H1 (cell line): ENCODE data around the gene ADCY2. TPM values are rescaled to one million over a fixed set of nuclear protein-coding genes. Genes with fewer than 3 reads are reported as not detected.
A peak's percentile ranks its signal among the peaks of the same experiment; 100 is the strongest.

ENCODE experiments used
- CTCF ChIA-PET: fragments of 300-600 bp; sonication (Branson Sonifier 250); formaldehyde crosslinking; loops from one replicate; lab custom pipeline; 2021; ENCODE audit not compliant: partially characterized antibody; lab: Charles Lee
- POLR2A ChIA-PET: fragments of 300-600 bp; sonication (Branson Sonifier 250); formaldehyde crosslinking; loops from one replicate; lab custom pipeline; 2021; ENCODE audit warnings: inconsistent platforms; ENCODE audit not compliant: partially characterized antibody; lab: Charles Lee
- DNase-seq, 2 experiments: peaks; one replicate each; pipeline versions ENCODE4 v3.0.0 to v3.0.0-alpha.2; 2010 to 2022; ENCODE audit warnings: low spot score in 2 of 2, low read depth in 1 of 2, mixed read lengths in 1 of 2
- FAIRE-seq: peaks from 2 replicates; lab custom pipeline; 2011; peaks lifted over from hg19 to GRCh38; lab: Jason Lieb, UNC
- H2AFZ ChIP-seq: 2 replicates; pipeline ENCODE4 v1.8.1; 2012; ENCODE audit warnings: low read length, inconsistent platforms
- H2AK5ac ChIP-seq: 2 replicates; pipeline ENCODE4 v1.6.1; 2013; ENCODE audit warnings: low read depth, low read length
- H2BK120ac ChIP-seq: replicated peaks from 2 replicates; pipeline ENCODE3; 2013; ENCODE audit warnings: low read depth, low read length, inconsistent platforms
- H2BK12ac ChIP-seq: 2 replicates; pipeline ENCODE4 v1.6.1; 2013; ENCODE audit warnings: low read depth, low read length
- H2BK15ac ChIP-seq: 2 replicates; pipeline ENCODE4 v1.6.1; 2013; ENCODE audit warnings: low read length
- H2BK20ac ChIP-seq: 2 replicates; pipeline ENCODE4 v1.6.1; 2013; ENCODE audit warnings: low read length
- H2BK5ac ChIP-seq: 2 replicates; pipeline ENCODE4 v1.6.1; 2013; ENCODE audit warnings: low read depth, low read length
- H3K14ac ChIP-seq: 2 replicates; pipeline ENCODE4 v1.6.1; 2013; ENCODE audit warnings: inconsistent platforms; ENCODE audit not compliant: insufficient read length
- H3K18ac ChIP-seq: 2 replicates; pipeline ENCODE4 v1.6.1; 2013; ENCODE audit warnings: low read length; ENCODE audit errors: extremely low read depth
- H3K23ac ChIP-seq: 2 replicates; pipeline ENCODE4 v1.6.1; 2013; ENCODE audit warnings: inconsistent platforms; ENCODE audit not compliant: insufficient read length
- H3K23me2 ChIP-seq: 2 replicates; pipeline ENCODE4 v1.6.1; 2013; ENCODE audit warnings: low read depth, low read length
- H3K27ac ChIP-seq: 2 replicates; pipeline ENCODE4 v1.6.1; 2011; ENCODE audit warnings: low read depth, low read length, inconsistent platforms
- H3K27me3 ChIP-seq, 4 experiments: replicated peaks in 1 of 4; 1 replicate in 1 of 4; 2 replicates in 3 of 4; pipeline versions ENCODE4 v1.6.1 to v1.8.1; 2011 to 2013; ENCODE audit warnings: low read length in 3 of 4, mild to moderate bottlenecking in 3 of 4, inconsistent platforms in 2 of 4, mixed read lengths in 2 of 4, moderate library complexity in 1 of 4; ENCODE audit not compliant: control insufficient read depth in 3 of 4, insufficient read depth in 3 of 4; ENCODE audit errors: extremely low read depth in 1 of 4
- H3K36me3 ChIP-seq, 4 experiments: 2 replicates each; pipeline versions ENCODE4 v1.6.1 to v1.8.1; 2011 to 2013; ENCODE audit warnings: mild to moderate bottlenecking in 4 of 4, low read length in 3 of 4, moderate library complexity in 2 of 4, control low read depth in 1 of 4, inconsistent platforms in 1 of 4; ENCODE audit not compliant: insufficient read depth in 4 of 4, control insufficient read depth in 2 of 4
- H3K4ac ChIP-seq: replicated peaks from 2 replicates; pipeline ENCODE3; 2013; ENCODE audit warnings: low read length, low read depth, mixed read lengths, inconsistent platforms; ENCODE audit not compliant: insufficient read length
- H3K4me1 ChIP-seq, 4 experiments: replicated peaks in 1 of 4; 1 replicate in 1 of 4; 2 replicates in 3 of 4; pipeline versions ENCODE4 v1.6.1 to v1.8.1; 2011 to 2013; ENCODE audit warnings: low read length in 3 of 4, inconsistent platforms in 2 of 4, mixed read lengths in 1 of 4; ENCODE audit not compliant: insufficient read depth in 4 of 4, control insufficient read depth in 3 of 4
- H3K4me2 ChIP-seq, 2 experiments: 2 replicates each; pipeline versions ENCODE4 v1.6.1 to v1.8.1; 2011 to 2013; ENCODE audit warnings: low read depth in 2 of 2, low read length in 2 of 2, control low read depth in 1 of 2, inconsistent platforms in 1 of 2, mild to moderate bottlenecking in 1 of 2; ENCODE audit not compliant: insufficient read depth in 1 of 2
- H3K4me3 ChIP-seq, 4 experiments: fragments of 200-600, 300-600 bp in 1 of 4; sonication (generic), shearing (Covaris generic), sonication (Bioruptor Twin) in 1 of 4; 2 replicates each; pipeline versions ENCODE4 v1.5.1 to v1.8.1; 2011 to 2016; ENCODE audit warnings: low read length in 4 of 4, low read depth in 3 of 4, control low read depth in 2 of 4, inconsistent platforms in 2 of 4, mild to moderate bottlenecking in 2 of 4, mixed read lengths in 1 of 4, moderate library complexity in 1 of 4; ENCODE audit not compliant: insufficient read depth in 2 of 4; ENCODE audit errors: extremely low read depth in 1 of 4
- H3K56ac ChIP-seq: replicated peaks from 2 replicates; pipeline ENCODE3; 2013; ENCODE audit warnings: low read depth, mild to moderate bottlenecking, mixed read lengths, low read length, inconsistent platforms; ENCODE audit not compliant: insufficient read length
- H3K79me1 ChIP-seq: 2 replicates; pipeline ENCODE4 v1.6.1; 2013; ENCODE audit warnings: low read depth, low read length, control low read depth
- H3K79me2 ChIP-seq, 2 experiments: 2 replicates each; pipeline versions ENCODE4 v1.6.1 to v1.8.1; 2012 to 2013; ENCODE audit warnings: low read length in 2 of 2, mild to moderate bottlenecking in 2 of 2, inconsistent platforms in 1 of 2; ENCODE audit not compliant: insufficient read depth in 2 of 2, control insufficient read depth in 1 of 2
- H3K9ac ChIP-seq, 4 experiments: replicated peaks in 1 of 4; 1 replicate in 1 of 4; 2 replicates in 3 of 4; pipeline versions ENCODE4 v1.6.1 to v1.8.1; 2011 to 2013; ENCODE audit warnings: low read depth in 3 of 4, low read length in 3 of 4, control low read depth in 2 of 4, mild to moderate bottlenecking in 2 of 4, moderate library complexity in 2 of 4, inconsistent platforms in 1 of 4; ENCODE audit errors: extremely low read depth in 1 of 4
- H3K9me3 ChIP-seq, 2 experiments: 2 replicates each; pipeline versions ENCODE4 v1.6.1 to v1.8.1; 2012 to 2013; ENCODE audit warnings: mild to moderate bottlenecking in 2 of 2, moderate library complexity in 2 of 2, control low read depth in 1 of 2, inconsistent platforms in 1 of 2, low read depth in 1 of 2, low read length in 1 of 2, mixed read lengths in 1 of 2; ENCODE audit not compliant: insufficient read depth in 2 of 2
- H4K20me1 ChIP-seq, 2 experiments: replicated peaks in 1 of 2; 2 replicates each; pipeline versions ENCODE3 to v1.8.1; 2011 to 2013; ENCODE audit warnings: inconsistent platforms in 2 of 2, low read length in 2 of 2, mild to moderate bottlenecking in 1 of 2; ENCODE audit not compliant: insufficient read depth in 2 of 2, control insufficient read depth in 1 of 2
- H4K5ac ChIP-seq: 2 replicates; pipeline ENCODE4 v1.6.1; 2013; ENCODE audit warnings: low read length, low read depth, mixed read lengths, inconsistent platforms; ENCODE audit not compliant: insufficient read length
- H4K8ac ChIP-seq: 2 replicates; pipeline ENCODE4 v1.8.0; 2013; ENCODE audit warnings: mild to moderate bottlenecking, moderate library complexity, low read length, inconsistent platforms; ENCODE audit not compliant: insufficient read depth; ENCODE audit errors: extremely low read depth
- H4K91ac ChIP-seq: replicated peaks from 2 replicates; pipeline ENCODE3; 2013; ENCODE audit warnings: low read length, mixed read lengths, inconsistent platforms; ENCODE audit not compliant: insufficient read length
- ATF3 ChIP-seq: IDR thresholded peaks from 2 replicates; pipeline ENCODE4 v1.6.1; 2011; ENCODE audit warnings: low read depth, mild to moderate bottlenecking, low read length; ENCODE audit not compliant: insufficient read depth
- BACH1 ChIP-seq: IDR thresholded peaks from 2 replicates; pipeline ENCODE4 v1.6.1; 2012; ENCODE audit warnings: low read length, improper control_type of control experiment
- CHD1 ChIP-seq: IDR thresholded peaks from 2 replicates; pipeline ENCODE4 v1.6.1; 2012; ENCODE audit warnings: low read depth, low read length, improper control_type of control experiment
- CHD2 ChIP-seq: IDR thresholded peaks from 2 replicates; pipeline ENCODE4 v1.6.1; 2012; ENCODE audit warnings: low read length, improper control_type of control experiment
- EZH2 ChIP-seq: fragments of 200-600 bp; sonication (generic); IDR thresholded peaks from 2 replicates; pipeline ENCODE4 v1.7.1; 2012; ENCODE audit warnings: low read depth, mild to moderate bottlenecking, moderate library complexity, low read length, inconsistent platforms; ENCODE audit not compliant: severe bottlenecking
- MAFK ChIP-seq: IDR thresholded peaks from 2 replicates; pipeline ENCODE4 v1.6.1; 2012; ENCODE audit warnings: low read depth, mild to moderate bottlenecking, improper control_type of control experiment, low read length
- RAD21 ChIP-seq, 2 experiments: IDR thresholded peaks in 1 of 2; conservative IDR thresholded peaks in 1 of 2; 2 replicates each; pipeline ENCODE4 v1.6.1; 2011; ENCODE audit warnings: low read depth in 2 of 2, low read length in 2 of 2, improper control_type of control experiment in 1 of 2, inconsistent platforms in 1 of 2, mild to moderate bottlenecking in 1 of 2, moderate library complexity in 1 of 2
- RBBP5 ChIP-seq: IDR thresholded peaks from 2 replicates; pipeline ENCODE4 v1.7.1; 2012; ENCODE audit warnings: low read depth, mild to moderate bottlenecking, inconsistent platforms, low read length, moderate library complexity, borderline replicate concordance
- SAP30 ChIP-seq: fragments of 300-600 bp; sonication (generic); IDR thresholded peaks from 2 replicates; pipeline ENCODE4 v1.7.1; 2012; ENCODE audit warnings: low read length, moderate library complexity, mild to moderate bottlenecking, inconsistent platforms; ENCODE audit not compliant: insufficient read depth, insufficient replicate concordance
- SP2 ChIP-seq: IDR thresholded peaks from 2 replicates; pipeline ENCODE4 v1.6.1; 2012; ENCODE audit warnings: mild to moderate bottlenecking, low read length, inconsistent platforms
- SP4 ChIP-seq: IDR thresholded peaks from 2 replicates; pipeline ENCODE4 v1.6.1; 2012; ENCODE audit warnings: low read length, inconsistent platforms
- YY1 ChIP-seq: IDR thresholded peaks from 2 replicates; pipeline ENCODE4 v1.6.1; 2011; ENCODE audit warnings: low read depth, mild to moderate bottlenecking, low read length
- ZNF274 ChIP-seq: IDR thresholded peaks from 2 replicates; pipeline ENCODE4 v1.7.0; 2012; ENCODE audit warnings: low read length, borderline replicate concordance; ENCODE audit errors: extremely low read depth
- WGBS, 2 experiments: shearing (Covaris generic) in 1 of 2; methylation state at CpG; one replicate each; pipeline versions ENCODE4 v1.1.6 to v1.1.7; 2013 to 2015; ENCODE audit warnings: low lambda C conversion rate in 2 of 2, mixed read lengths in 2 of 2, inconsistent platforms in 1 of 2, low coverage in 1 of 2, missing lambda C conversion rate in 1 of 2; ENCODE audit not compliant: insufficient replicate concordance in 2 of 2, insufficient coverage in 1 of 2, insufficient read length in 1 of 2; ENCODE audit errors: extremely low coverage in 1 of 2, missing lambda C conversion rate in 1 of 2; 5-methylcytosine and 5-hydroxymethylcytosine counted together
- polyA plus RNA-seq, 7 experiments: library from polyadenylated mRNA; depleted of rRNA in 3 of 7; stranded (reverse) in 5 of 7; unstranded in 2 of 7; fragments of >200 nt in 5 of 7; fragments of 200-250 nt in 2 of 7; gene quantifications; 1 replicate in 5 of 7; 2 replicates in 1 of 7; 4 replicates in 1 of 7; pipeline versions ENCODE4 v1.2.1 to v1.2.3, GENCODE V29; 2011 to 2013; ENCODE audit warnings: missing spikeins in 2 of 7, mixed read lengths in 2 of 7
- total RNA-seq: library from RNA; stranded (reverse); fragmentation: NEBNext Ultra II Directional; extraction: Animal tissue kit (Norgen Biotek cat#: 25700); gene quantifications from 2 replicates; pipeline ENCODE4 v1.2.1, GENCODE V29; 2021

ADCY2 gene
- total and polyA plus RNA-seq, 2 of the 8 experiments (the other 6 are each of a cell fraction or from before 2014, with no cell fraction given) = 35.8 to 122 TPM

DNA sequence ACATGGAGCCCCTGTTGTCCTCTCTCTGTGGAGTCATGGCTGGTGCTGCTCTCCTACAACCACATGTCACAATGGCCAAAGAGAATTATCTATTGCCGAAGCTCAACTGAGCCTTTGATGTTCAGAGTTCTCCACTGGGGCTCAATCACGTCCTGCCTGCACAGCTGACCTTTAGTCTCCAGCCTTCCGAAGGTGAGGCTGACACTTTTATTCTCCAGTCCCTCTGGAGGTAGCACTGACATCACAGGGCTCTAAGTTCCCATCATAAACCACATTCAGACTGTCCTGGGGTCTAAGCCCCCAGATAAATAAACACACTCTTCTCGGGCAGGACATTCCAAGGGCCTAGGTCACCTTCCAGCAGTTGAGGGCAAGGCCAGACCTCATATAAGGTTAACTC lies 23.4 kb downstream of the ADCY2 start:
- Histone ChIP-seq H3K18ac (peak overlapping the region; percentile 26), H3K4me1 (peaks cover 23 to 49% (median 37%) of the 10 kb centered on the region in 4 experiments), H3K36me3 (peaks cover 0 to 20% (median 9%) of the 10 kb centered on the region in 4 experiments; a peak in 6 of 8 replicates), H3K79me2 (peaks cover 4 to 62% of the 10 kb centered on the region in 2 experiments; a peak in 3 of 4 replicates), H3K23me2 (no peaks in the 10 kb centered on the region), H2AK5ac (peak overlapping the region; percentile 57; the same call in 1 of the 2 replicates), H3K4me3 (peak overlapping the region in 1 of 4 experiments; percentile 43; a peak in 1 of 8 replicates), H2BK15ac (no peak overlapping the region), H4K91ac (peak overlapping the region; percentile 84), H3K27ac (no peak overlapping the region), H3K14ac (no peak overlapping the region), H3K27me3 (no peaks in the 10 kb centered on the region), H2BK20ac (no peak overlapping the region; the same call in 1 of the 2 replicates), H2BK12ac (peak overlapping the region; percentile 23; the same call in 1 of the 2 replicates), H2AFZ (no peak overlapping the region), H2BK120ac (no peak overlapping the region), H4K5ac (no peak overlapping the region), H3K23ac (no peak overlapping the region), H4K20me1 (no peaks in the 10 kb centered on the region), H3K9me3 (no peaks in the 10 kb centered on the region), H3K4me2 (peak overlapping the region; percentile 54 to 72), H2BK5ac (peak overlapping the region; percentile 18; the same call in 1 of the 2 replicates), H4K8ac (no peak overlapping the region; the same call in 1 of the 2 replicates), H3K9ac (no peak overlapping the region), H3K56ac (no peak overlapping the region), H3K79me1 (peaks cover 3% of the 10 kb centered on the region), H3K4ac (peak overlapping the region; percentile 15)
- 72% methylated on average over 4 of the region's 4 CpGs; no CpG with 5 or more reads in 1 of the 2 experiments for WGBS, 2 experiments
- FAIRE-seq (no peak), DNase-seq (no peak)
- POLR2A ChIA-PET = interaction anchor here (1.3 to 2.5 kb wide), 6 partner anchors 8 to 23 kb away, joined by 3 to 13 read pairs (median 6); partner anchors contain the start of gene ADCY2
- CTCF ChIA-PET = interaction anchor here (0.7 to 3.1 kb wide), 8 partner anchors 9 to 597 kb away, joined by 3 to 13 read pairs (median 3); no protein-coding TSS in a partner anchor
- TF ChIP-seq MAFK (no peak), CHD2 (no peak), SAP30 (no peak), ZNF274 (no peak), ATF3 (no peak), YY1 (no peak), SP4 (no peak), RBBP5 (no peak), BACH1 (no peak), RAD21 (IDR thresholded peaks at IDR 0.05 in 1 of 2, conservative IDR thresholded peaks at IDR 0.05 in 1 of 2; ENCODE audit: low read depth in 2 of 2, low read length in 2 of 2) (no peak), EZH2 (no peak), SP2 (no peak), CHD1 (no peak)
